ENCODE measurements around the gene CWC27.

DNA sequence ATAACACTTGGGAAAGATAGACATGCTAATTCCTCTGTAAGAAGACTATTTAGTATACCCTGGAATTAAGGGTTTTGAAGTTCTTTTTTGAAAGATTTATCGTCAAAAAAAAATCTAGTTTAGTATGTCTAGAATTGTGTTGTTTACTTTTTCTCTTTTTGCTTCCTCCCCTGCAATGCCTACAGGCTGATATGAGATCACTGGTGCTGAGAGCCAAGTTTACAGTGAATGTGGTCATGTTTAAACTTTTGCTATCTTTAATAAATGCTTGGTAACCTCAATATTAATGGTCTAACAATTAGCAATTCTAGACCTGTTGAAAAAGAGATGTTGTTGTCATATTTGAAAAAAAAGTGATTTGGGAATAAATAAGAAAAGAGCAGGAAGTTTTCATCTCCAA lies 86.1 kb downstream of the CWC27 start:
- no peak for TF ChIP-seq EP300 (IDR thresholded peaks at IDR 0.05)
- TF ChIP-seq POLR2A (IDR thresholded peaks at IDR 0.05; ENCODE audit: low read depth): no peak
- TF ChIP-seq POLR2AphosphoS5 (IDR thresholded peaks at IDR 0.05): no peak

Measured in esophagus muscularis mucosa (tissue), 3 donors.